Activated T-cell treated with anti-CD3 and anti-CD28 coated beads, Interleukin-2, amount 50 U/mL, for 1 hour (primary cell): ENCODE data around the gene HCN3.
A peak's percentile ranks its signal among the peaks of the same experiment; 100 is the strongest.
"Not testable (repeated sequence)": the region's sequence is repeated elsewhere in the genome, so short reads cannot be mapped to it uniquely, and the experiment has no call there.

Source experiments
- DNase-seq: peaks from one replicate; pipeline ENCODE4 v3.0.0-alpha.2; 2020

HCN3 gene

DNA sequence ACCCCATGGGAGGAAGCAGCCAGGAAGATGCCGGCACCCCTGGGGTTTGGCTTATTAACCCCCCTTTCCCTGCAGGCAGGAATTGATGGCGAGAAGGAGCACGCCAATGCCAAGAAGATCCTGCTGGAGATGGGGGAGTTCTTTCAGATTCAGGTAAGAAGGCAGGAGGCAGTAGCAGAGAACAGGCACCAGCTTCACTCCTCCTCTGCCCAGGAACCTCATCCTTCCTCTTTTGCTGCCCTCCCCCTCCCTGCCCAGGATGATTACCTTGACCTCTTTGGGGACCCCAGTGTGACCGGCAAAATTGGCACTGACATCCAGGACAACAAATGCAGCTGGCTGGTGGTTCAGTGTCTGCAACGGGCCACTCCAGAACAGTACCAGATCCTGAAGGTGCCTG is 42.3 kb downstream of the HCN3 start:
- DNase-seq: no peak

- no peak for DNase-seq
Observed at GRCh38 chr1:155320252-155320651, 43.0 kb downstream of the HCN3 start.

DNA sequence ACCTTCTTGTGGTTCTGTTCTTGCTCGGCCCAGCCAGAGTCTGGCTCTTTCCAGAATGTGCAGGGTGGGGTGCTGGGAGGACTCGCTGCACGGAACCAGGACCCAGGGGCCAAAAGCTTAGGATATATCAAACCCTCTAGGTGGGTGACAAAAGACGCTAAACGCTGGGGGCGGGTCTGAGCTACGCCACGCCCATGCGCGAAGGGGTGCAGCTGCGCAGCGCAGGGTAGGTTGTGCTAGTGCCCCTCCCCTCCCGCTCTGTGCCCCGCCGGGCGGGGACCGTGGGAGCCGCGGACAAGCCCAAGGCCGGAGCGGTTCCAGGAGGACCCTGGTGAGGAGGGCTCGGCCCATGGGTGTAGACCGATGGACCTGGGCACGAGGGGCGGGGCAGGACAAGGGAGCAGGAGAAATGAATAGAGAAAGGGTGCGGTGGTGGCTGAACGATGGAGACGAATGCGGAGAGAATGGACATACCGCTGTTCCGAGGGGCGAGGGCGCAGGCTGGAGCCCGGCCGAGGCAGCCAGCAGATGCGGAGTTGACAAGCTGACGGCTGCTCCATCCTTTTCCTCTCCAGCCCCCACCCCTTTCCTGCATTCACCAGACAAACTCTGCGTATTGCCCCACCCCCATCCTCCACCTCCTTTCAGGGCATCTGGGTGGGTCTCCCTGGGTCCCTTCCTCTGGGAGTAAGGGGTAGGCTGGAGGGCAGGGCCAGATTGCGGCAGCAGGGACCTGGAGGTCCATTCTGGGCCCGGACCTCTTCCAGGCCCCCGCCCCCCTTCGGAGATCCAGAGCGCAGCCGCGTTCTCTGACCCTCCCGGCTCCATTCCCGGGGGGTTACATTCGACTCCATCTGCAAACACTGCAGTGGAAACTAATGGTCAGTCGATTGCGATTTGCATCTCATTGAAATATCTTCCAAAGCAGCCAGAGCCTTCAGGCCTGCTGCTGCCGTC is 43.7 kb downstream of the HCN3 start, which contains the start of gene RUSC1:
TSS of gene RUSC1 (plus strand) at position 234 of the 957 bp plus-strand sequence. CDS start 880 bp downstream, outside the sequence.
- DNase-seq: peak; percentile 81

GRCh38 chr1:155321639-155322503 is 44.6 kb downstream of the HCN3 start:
- DNase-seq: no peak

GRCh38 chr1:155322571-155322952 is 45.3 kb downstream of the HCN3 start:
- DNase-seq: no peak

GRCh38 chr1:155322953-155323728 is 45.9 kb downstream of the HCN3 start:
- peak; percentile 91 for DNase-seq

DNA sequence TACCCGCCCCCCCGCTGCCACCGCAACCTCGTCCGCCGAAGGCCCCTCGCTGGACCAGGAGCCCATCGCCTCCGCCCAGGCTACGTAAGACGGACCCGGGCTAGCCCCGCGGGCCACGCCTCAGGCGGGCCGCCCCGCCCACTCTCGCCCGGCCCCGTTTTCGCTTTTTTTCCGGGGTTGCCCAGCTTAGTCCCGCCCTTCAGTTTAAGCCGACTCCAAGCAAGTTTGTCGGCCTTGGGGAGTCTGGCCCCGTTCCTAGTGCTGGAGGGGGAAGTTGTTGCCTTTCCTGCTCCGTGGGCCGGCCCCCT is 46.4 kb downstream of the HCN3 start:
- DNase-seq: peak; percentile 84

DNA sequence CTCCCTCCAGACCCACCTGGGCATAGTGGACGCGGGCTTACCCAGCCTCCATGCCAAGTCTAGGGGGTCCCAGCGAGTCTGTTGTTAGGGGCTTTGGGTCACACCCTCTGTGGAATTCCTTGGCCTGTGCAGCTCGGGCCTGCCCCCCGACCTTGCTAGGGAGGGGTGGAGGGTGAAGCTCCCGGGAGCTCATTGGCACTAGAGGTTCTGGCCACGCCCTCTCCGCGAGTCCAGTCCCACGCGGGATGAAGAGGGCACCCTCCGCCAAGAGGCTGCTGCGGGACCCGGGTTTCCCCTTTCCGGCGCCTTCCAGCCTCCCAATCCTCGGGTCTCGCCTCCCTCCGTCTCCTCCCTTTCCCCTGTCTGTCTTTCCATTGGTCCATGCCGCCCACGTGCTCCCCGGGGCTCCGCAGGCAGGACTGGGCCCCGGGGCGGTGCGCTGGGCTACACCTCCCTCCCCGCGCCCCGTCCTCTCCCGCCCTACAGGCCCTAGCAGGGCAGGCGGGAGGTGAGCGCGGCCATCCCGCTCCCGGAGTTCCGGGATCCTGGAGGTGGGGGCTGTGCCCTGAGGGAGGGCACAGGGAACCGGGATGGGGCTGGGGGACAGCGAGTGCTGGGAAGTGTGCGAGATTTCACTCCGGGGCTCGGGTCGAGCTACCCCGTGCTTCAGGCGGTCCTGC is 46.9 kb downstream of the HCN3 start:
- DNase-seq: peak; percentile 84

DNA sequence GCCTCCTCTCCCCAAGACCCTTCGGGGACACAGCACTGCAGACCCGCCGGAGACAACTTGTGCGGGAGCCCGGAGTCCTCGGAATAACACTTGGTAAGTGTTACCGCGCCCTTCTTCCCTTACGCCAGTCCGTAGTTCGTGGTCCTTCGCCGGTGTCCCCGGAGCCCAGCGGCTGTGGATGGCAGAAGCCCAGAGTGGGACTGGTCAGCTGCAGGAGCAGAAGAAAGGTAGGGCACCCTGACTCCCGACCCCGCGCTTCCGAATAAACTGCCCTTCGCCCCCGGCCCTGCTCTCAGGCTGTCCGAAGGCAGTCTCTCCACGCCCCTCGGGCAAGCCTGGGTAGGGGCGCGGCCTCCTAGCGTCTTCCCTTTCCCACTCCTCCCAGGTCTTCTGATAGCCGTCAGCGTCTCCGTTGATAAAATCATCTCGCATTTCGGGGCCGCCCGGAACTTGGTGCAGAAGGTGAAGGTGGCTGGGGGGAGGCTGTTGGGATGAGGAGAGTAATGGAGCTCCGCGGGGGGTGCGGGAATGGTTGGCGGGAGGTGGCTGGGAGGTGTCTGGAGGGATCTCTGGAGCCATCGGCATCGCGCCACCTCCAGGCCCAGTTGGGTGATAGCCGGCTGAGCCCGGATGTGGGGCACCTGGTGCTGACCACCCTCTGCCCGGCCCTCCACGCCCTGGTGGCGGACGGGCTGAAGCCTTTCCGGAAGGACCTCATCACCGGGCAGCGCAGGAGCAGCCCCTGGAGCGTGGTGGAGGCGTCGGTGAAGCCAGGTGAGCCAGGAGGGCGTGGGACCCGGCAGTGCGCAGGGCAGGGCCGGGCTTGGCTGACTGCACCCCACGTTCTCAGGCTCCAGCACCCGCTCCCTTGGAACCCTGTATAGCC is 47.7 kb downstream of the HCN3 start:
- DNase-seq: no peak

DNA sequence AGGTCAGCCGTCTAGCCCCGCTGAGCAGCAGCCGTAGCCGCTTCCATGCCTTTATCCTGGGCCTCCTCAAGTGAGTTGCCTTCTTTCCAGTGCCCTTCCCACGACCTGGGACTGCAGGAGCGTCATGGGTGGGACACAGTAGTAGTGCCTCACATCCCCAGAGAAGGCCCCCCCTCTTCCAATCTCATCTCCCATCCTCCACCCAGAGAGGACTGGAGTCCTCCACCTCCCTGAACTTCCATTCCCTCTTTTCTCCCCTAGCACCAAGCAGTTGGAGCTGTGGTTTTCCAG is 48.3 kb downstream of the HCN3 start:
- DNase-seq: no peak

DNA sequence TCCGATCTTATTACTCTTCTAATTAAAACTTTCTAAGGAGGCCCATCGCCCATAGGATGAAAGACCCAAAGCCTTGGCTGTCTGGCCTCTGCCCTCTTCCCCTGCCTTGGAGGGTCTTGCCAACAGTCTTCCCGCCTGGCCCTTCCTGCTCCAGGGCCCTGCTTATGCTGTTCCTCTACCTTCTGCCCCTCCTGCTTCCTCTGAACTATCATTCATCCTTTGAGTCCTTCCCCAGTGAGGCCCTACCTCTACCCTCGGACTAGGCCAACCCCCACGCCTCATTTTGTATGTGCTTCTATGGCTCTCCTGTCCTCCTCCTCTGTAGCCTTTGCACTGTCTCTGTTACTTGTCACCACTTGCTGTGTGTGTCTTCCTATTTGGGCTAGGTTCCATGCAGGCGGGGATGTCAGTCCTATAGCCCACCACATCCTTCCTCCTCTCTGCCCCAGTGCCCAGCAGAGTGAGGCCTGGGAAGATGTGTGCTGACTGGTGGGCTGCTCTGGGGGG is 48.8 kb downstream of the HCN3 start:
- DNase-seq: no peak

- no peak for DNase-seq
Observed at GRCh38 chr1:155326631-155327037, 49.4 kb downstream of the HCN3 start.

GRCh38 chr1:155327981-155328380 is 50.7 kb downstream of the HCN3 start:
- DNase-seq: no peak

DNA sequence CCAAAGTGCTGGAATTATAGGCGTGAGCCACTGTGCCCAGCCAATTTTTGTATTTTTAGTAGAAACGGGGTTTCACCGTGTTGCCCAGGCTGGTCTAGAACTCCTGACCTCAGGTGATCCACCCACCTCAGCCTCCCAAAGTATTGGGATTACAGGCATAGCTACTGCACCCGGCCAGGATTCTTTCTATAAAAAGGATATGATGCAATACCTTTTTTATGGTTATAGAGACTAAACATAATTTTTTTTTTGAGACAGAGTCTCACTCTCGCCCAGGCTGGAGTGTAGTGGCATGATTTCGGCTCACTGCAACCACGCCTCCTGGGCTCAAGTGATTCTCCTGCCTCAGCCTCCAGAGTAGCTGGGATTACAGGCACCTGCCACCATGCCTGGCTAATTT is 51.6 kb downstream of the HCN3 start:
- not testable (repeated sequence) for DNase-seq

- DNase-seq: no peak
Observed at GRCh38 chr1:155329980-155330598, 52.8 kb downstream of the HCN3 start.

DNA sequence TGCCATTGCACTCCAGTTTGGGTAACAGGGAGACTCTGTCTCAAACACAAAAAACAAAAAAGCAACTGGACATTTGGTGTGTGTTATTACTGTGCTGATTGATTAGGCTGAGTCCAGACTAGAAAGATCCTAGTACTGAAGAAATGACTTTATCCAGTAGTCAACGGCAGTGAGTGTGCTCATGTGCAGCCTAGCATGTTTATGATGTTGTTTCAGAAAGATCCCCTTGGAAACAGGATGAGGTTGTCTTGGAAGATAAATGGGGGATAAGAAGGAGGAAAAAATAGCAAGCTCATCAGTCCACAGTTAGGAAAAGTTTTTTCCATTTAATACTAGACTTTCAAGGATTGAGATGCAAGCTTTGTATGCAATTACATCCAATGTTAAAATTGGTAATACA is 57.7 kb downstream of the HCN3 start:
- DNase-seq: no peak
